ENCODE measurements around the gene BANF2. TPM values are rescaled to one million over a fixed set of nuclear protein-coding genes. Genes with fewer than 3 reads are reported as not detected.

The BANF2 gene
- not detected in 2 replicates for total RNA-seq

GRCh38 chr20:17699931-17700351 lies at the start of gene BANF2:
TSS of gene BANF2 (plus strand) at chr20:17699966. CDS start at chr20:17725026, 25,060 bp downstream.
- Histone ChIP-seq H3K9me3 (ENCODE audit: low read depth, low read length) (no peaks in the 10 kb centered on the region), H3K27me3 (ENCODE audit: insufficient read depth, low read length) (peaks cover 3% of the 10 kb centered on the region), H3K4me1 (ENCODE audit: insufficient read depth, low read length) (no peaks in the 10 kb centered on the region), H3K27ac (ENCODE audit: low read depth, low read length) (no peak within 1 kb of the TSS), H4K20me1 (ENCODE audit: insufficient read depth, low read length) (no peaks in the 10 kb centered on the region), H3K36me3 (ENCODE audit: insufficient read depth, low read length) (no peaks in the 10 kb centered on the region), H3K4me2 (ENCODE audit: insufficient read depth, low read length) (no peak within 1 kb of the TSS), H3K4me3 (ENCODE audit: insufficient read depth, low read length) (no peak within 1 kb of the TSS), H3K79me2 (ENCODE audit: insufficient read depth, low read length) (no peaks in the 10 kb centered on the region), H2AFZ (ENCODE audit: low read length) (no peak within 1 kb of the TSS)
- TF ChIP-seq CTCF (IDR thresholded peaks at IDR 0.05; ENCODE audit: extremely low read depth, low read depth, low read length): no peak
- DNase-seq (ENCODE audit: insufficient read length, low spot score, missing footprints): no peak

GRCh38 chr20:17650301-17651128 lies 49.3 kb upstream of the BANF2 start:
- no peak overlapping the region for H2AFZ ChIP-seq (ENCODE audit: low read length)
- DNase-seq (ENCODE audit: insufficient read length, low spot score, missing footprints): peak; percentile 62
- peak overlapping the region; percentile 34 for H3K4me2 ChIP-seq (ENCODE audit: insufficient read depth, low read length)
- no peaks in the 10 kb centered on the region for H3K27me3 ChIP-seq (ENCODE audit: insufficient read depth, low read length)
- peaks cover 99% of the 10 kb centered on the region for H3K79me2 ChIP-seq (ENCODE audit: insufficient read depth, low read length)
- no peaks in the 10 kb centered on the region for H3K9me3 ChIP-seq (ENCODE audit: low read depth, low read length)
- peaks cover 93% of the 10 kb centered on the region for H4K20me1 ChIP-seq (ENCODE audit: insufficient read depth, low read length)
- peak overlapping the region; percentile 78 for H3K27ac ChIP-seq (ENCODE audit: low read depth, low read length)
- no peak for TF ChIP-seq CTCF (IDR thresholded peaks at IDR 0.05; ENCODE audit: extremely low read depth, low read depth, low read length)
- peaks cover 47% of the 10 kb centered on the region for H3K4me1 ChIP-seq (ENCODE audit: insufficient read depth, low read length)
- H3K4me3 ChIP-seq (ENCODE audit: insufficient read depth, low read length): no peak overlapping the region
- peaks cover 60% of the 10 kb centered on the region for H3K36me3 ChIP-seq (ENCODE audit: insufficient read depth, low read length)

- Histone ChIP-seq H3K36me3 (ENCODE audit: insufficient read depth, low read length) (peaks cover 62% of the 10 kb centered on the region), H3K27me3 (ENCODE audit: insufficient read depth, low read length) (no peaks in the 10 kb centered on the region), H2AFZ (ENCODE audit: low read length) (no peak overlapping the region), H3K27ac (ENCODE audit: low read depth, low read length) (peak overlapping the region; percentile 78), H3K4me1 (ENCODE audit: insufficient read depth, low read length) (peaks cover 54% of the 10 kb centered on the region), H3K4me3 (ENCODE audit: insufficient read depth, low read length) (no peak overlapping the region), H3K79me2 (ENCODE audit: insufficient read depth, low read length) (peaks cover 99% of the 10 kb centered on the region), H3K9me3 (ENCODE audit: low read depth, low read length) (no peaks in the 10 kb centered on the region), H4K20me1 (ENCODE audit: insufficient read depth, low read length) (peaks cover 90% of the 10 kb centered on the region), H3K4me2 (ENCODE audit: insufficient read depth, low read length) (peak overlapping the region; percentile 34)
- peak; percentile 94 for DNase-seq (ENCODE audit: insufficient read length, low spot score, missing footprints)
- no peak for TF ChIP-seq CTCF (IDR thresholded peaks at IDR 0.05; ENCODE audit: extremely low read depth, low read depth, low read length)
Observed at GRCh38 chr20:17651129-17651759, 48.5 kb upstream of the BANF2 start.

Measured in osteoblast (primary cell).